Measurements from ENCODE around the gene CPLX1.

The CPLX1 gene

DNA sequence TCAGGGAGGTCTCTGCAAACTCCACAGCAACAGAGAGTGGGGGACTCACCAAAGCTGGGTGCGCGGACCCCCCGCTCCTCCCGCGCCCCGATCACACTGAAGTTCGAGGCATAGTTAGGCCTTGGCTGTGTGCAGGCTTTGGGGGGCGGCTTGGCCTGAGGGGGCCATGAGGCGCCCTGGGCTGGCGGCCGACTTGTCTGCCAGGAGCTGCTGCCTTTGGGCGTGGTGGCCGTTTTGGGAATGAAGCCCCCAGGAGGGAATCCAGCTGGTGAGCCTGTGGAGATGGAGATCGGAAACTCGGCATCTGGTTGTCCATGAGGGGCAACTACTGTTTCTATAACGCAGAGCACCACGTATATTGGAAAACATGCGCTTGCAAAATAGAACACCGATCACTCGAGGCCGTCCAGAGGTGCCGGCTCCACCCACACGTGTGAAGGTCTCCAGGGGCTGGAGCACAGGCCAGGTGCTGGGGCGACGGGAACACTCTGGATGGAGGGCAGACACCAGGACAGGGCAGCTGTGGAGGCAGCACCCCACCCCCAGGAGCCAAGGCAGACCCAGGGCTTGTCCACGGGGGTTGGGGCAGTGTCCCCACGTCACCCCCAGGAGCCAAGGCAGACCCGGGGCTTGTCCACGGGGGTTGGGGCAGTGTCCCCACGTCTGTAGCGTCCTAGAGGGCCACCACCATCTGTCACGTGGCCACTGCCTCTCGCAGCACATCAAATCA lies 25.9 kb upstream of the CPLX1 start:
- TF ChIP-seq, protein P1, sequence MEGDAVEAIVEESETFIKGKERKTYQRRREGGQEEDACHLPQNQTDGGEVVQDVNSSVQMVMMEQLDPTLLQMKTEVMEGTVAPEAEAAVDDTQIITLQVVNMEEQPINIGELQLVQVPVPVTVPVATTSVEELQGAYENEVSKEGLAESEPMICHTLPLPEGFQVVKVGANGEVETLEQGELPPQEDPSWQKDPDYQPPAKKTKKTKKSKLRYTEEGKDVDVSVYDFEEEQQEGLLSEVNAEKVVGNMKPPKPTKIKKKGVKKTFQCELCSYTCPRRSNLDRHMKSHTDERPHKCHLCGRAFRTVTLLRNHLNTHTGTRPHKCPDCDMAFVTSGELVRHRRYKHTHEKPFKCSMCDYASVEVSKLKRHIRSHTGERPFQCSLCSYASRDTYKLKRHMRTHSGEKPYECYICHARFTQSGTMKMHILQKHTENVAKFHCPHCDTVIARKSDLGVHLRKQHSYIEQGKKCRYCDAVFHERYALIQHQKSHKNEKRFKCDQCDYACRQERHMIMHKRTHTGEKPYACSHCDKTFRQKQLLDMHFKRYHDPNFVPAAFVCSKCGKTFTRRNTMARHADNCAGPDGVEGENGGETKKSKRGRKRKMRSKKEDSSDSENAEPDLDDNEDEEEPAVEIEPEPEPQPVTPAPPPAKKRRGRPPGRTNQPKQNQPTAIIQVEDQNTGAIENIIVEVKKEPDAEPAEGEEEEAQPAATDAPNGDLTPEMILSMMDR (IDR thresholded peaks at IDR 0.05): no peak
- H3K79me2 ChIP-seq: no peaks in the 10 kb centered on the region
- H3K4me1 ChIP-seq: no peaks in the 10 kb centered on the region
- H3K27me3 ChIP-seq (ENCODE audit: control insufficient read depth, insufficient read depth, low read length): no peaks in the 10 kb centered on the region
- no peak overlapping the region for H3K27ac ChIP-seq
- no peak overlapping the region for H2AFZ ChIP-seq
- H3K4me3 ChIP-seq (ENCODE audit: low read depth, low read length): no peak overlapping the region
- H3K4me2 ChIP-seq (ENCODE audit: low read length): no peak overlapping the region
- no peaks in the 10 kb centered on the region for H3K36me3 ChIP-seq (ENCODE audit: control insufficient read depth, insufficient read depth, low read length)
- no peak overlapping the region for H3K9ac ChIP-seq
- no peaks in the 10 kb centered on the region for H3K9me3 ChIP-seq (ENCODE audit: control insufficient read depth, low read length)

DNA sequence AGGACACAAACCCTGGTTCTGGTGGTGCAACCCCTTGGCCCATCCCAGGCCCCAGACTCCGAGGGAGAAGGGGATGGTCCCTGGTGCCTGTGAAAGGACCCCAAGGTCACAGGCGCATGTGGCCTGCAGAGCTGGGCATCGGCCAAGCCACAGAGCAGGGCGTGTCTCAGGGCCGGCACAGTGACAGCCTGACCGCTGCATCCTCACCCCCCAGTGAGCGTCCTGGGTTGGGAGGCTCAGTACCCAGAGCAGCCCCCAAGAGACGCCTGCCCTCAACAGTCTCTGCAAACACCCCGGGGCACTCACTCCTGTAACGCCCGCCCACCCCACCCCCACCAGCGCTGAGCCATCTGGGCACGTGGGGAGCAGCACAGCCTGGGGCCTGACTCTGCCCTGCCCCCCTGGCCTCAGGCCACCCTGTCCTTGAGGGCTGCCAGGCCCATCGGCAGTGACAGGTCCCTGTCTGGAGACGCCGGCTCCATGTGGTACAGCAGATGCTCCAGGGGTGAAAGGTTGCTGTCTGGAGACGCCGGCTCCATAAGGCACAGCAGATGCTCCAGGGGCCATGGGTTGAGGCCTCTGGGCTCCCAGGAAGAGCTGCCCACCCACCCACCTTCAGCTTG lies 24.5 kb upstream of the CPLX1 start:
- no peaks in the 10 kb centered on the region for H3K9me3 ChIP-seq (ENCODE audit: control insufficient read depth, low read length)
- no peaks in the 10 kb centered on the region for H3K4me1 ChIP-seq
- H3K27me3 ChIP-seq (ENCODE audit: control insufficient read depth, insufficient read depth, low read length): no peaks in the 10 kb centered on the region
- no peak overlapping the region for H2AFZ ChIP-seq
- TF ChIP-seq, protein P1 (IDR thresholded peaks at IDR 0.05): no peak
- H3K4me3 ChIP-seq (ENCODE audit: low read depth, low read length): no peak overlapping the region
- H3K4me2 ChIP-seq (ENCODE audit: low read length): no peak overlapping the region
- H3K9ac ChIP-seq: no peak overlapping the region
- H3K79me2 ChIP-seq: no peaks in the 10 kb centered on the region
- no peak overlapping the region for H3K27ac ChIP-seq
- H3K36me3 ChIP-seq (ENCODE audit: control insufficient read depth, insufficient read depth, low read length): no peaks in the 10 kb centered on the region

DNA sequence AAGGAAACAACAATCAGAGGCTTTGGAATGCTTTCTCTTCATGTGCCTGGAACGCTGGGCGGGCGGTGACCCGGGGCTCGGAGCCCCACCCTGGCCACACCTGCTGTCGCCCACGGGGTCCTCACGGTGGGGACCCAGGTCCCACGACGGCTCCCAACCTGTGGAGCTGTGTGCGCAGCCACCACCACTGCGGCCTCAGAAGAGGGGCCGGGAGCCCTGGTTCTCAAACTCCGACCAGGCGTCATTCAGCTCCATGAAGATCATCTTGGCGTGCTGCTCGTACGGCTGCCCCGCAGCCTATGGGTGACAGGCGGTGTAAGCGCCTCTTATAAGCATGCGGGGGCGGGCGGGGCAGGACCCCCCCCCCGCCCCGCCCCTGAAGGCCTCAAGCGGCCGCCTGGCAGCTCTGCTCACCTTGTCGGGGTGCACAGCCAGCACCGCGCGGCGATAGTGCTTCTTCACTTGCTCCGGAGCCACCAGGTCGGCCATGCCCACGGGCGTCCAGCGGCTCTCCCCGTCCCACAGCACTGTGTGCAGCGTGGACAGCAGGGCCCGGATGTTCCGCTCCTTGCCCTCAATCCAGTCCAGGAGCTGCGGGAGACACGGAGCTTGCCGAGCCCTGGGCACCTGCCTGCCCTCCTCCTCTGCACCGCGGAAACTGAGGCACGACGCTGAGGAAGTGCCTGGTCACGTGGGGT lies 23.7 kb upstream of the CPLX1 start:
- H3K9me3 ChIP-seq (ENCODE audit: control insufficient read depth, low read length): no peaks in the 10 kb centered on the region
- TF ChIP-seq, protein P1 (IDR thresholded peaks at IDR 0.05): no peak
- H3K9ac ChIP-seq: no peak overlapping the region
- H3K27ac ChIP-seq: no peak overlapping the region
- no peaks in the 10 kb centered on the region for H3K79me2 ChIP-seq
- H3K4me3 ChIP-seq (ENCODE audit: low read depth, low read length): no peak overlapping the region
- no peaks in the 10 kb centered on the region for H3K27me3 ChIP-seq (ENCODE audit: control insufficient read depth, insufficient read depth, low read length)
- H3K4me1 ChIP-seq: no peaks in the 10 kb centered on the region
- H2AFZ ChIP-seq: no peak overlapping the region
- no peak overlapping the region for H3K4me2 ChIP-seq (ENCODE audit: low read length)
- H3K36me3 ChIP-seq (ENCODE audit: control insufficient read depth, insufficient read depth, low read length): no peaks in the 10 kb centered on the region

DNA sequence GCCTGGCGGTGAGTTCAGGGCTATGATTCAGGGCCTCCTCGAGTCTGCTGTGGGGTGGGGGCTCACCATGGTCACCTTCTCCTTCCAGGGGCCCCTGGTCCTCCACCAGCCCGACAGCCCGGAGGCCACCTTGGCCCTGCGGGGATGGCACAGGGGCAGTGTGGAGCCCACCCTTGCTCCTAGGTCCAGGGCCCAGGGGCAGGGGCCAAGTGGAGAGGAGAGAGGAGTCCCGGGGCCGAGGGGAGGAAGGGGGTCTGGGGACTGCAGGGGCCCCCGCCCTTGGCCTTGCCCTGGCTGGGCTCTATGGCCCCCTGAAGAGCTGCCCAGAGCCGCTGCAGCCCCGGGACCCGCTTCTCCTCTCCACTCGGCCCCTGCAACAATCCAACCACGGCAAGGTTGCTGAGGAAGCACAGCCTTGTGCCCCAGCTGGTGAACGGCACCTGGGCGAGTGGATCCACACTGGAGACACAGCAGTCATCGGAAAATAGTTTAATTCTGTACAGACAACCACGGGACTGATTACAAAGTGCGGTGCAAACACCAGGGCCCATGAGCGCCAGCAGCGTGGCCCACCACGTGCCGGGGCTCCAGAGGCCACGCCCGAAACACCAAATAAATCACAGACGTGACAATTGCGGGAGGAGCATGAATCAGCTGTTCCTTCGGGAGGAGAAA lies 23.0 kb upstream of the CPLX1 start:
- Histone ChIP-seq H3K9me3 (ENCODE audit: control insufficient read depth, low read length) (no peaks in the 10 kb centered on the region), H3K4me1 (no peaks in the 10 kb centered on the region), H3K4me3 (ENCODE audit: low read depth, low read length) (no peak overlapping the region), H3K9ac (no peak overlapping the region), H3K79me2 (no peaks in the 10 kb centered on the region), H3K27ac (no peak overlapping the region), H3K36me3 (ENCODE audit: control insufficient read depth, insufficient read depth, low read length) (no peaks in the 10 kb centered on the region), H2AFZ (no peak overlapping the region), H3K4me2 (ENCODE audit: low read length) (no peak overlapping the region), H3K27me3 (ENCODE audit: control insufficient read depth, insufficient read depth, low read length) (no peaks in the 10 kb centered on the region)
- TF ChIP-seq, protein P1 (IDR thresholded peaks at IDR 0.05): no peak
